Bronchial smooth muscle cell (primary cell): ENCODE results near the gene CXorf51A. TPM values are rescaled to one million over a fixed set of nuclear protein-coding genes. Genes with fewer than 3 reads are reported as not detected.

Experiments used
- total RNA-seq: library from RNA; depleted of rRNA; stranded (reverse); fragments of >200 nt; gene quantifications from 2 replicates; pipeline ENCODE4 v1.2.1, GENCODE V29; 2014

CXorf51A gene
- total RNA-seq = not detected in 2 replicates

GRCh38 chrX:146814644-146815043 lies at the start of gene CXorf51A:
CXorf51A (minus strand) TSS chrX:146814744; CDS start chrX:146814723, 21 bp downstream.

GRCh38 chrX:146809471-146809870 lies 5.1 kb downstream of the CXorf51A start, which contains the start of gene CXorf51B:
CXorf51B (plus strand) TSS chrX:146809771; CDS start chrX:146809792, 21 bp downstream.

Other genes with a start within 250 kb of the CXorf51A start
- not detected in 2 replicates for gene CXorf51B, start 5.0 kb downstream of the CXorf51A start, total RNA-seq